H9 (cell line): ENCODE results near the gene VCPKMT. TPM values are rescaled to one million over a fixed set of nuclear protein-coding genes. Genes with fewer than 3 reads are reported as not detected.

Source experiments
- DNase-seq: peaks from one replicate; pipeline ENCODE4 v3.0.0-alpha.2; 2017
- H2AFZ ChIP-seq: one replicate; pipeline ENCODE4 v1.6.1; 2013; ENCODE audit warnings: mild to moderate bottlenecking, low read length, control low read depth, moderate library complexity
- H2AK5ac ChIP-seq: 2 replicates; pipeline ENCODE4 v1.6.1; 2013; ENCODE audit warnings: low read length, control low read depth, mixed read lengths; ENCODE audit not compliant: insufficient read length
- H2BK120ac ChIP-seq: one replicate; pipeline ENCODE4 v1.6.1; 2013; ENCODE audit warnings: low read depth, mild to moderate bottlenecking, low read length, control low read depth, inconsistent platforms; ENCODE audit not compliant: poor library complexity, severe bottlenecking
- H2BK12ac ChIP-seq: 2 replicates; pipeline ENCODE4 v1.6.1; 2013; ENCODE audit warnings: low read length, control low read depth, mixed read lengths, low read depth; ENCODE audit not compliant: insufficient read length
- H2BK15ac ChIP-seq: 2 replicates; pipeline ENCODE4 v1.6.1; 2013; ENCODE audit warnings: low read depth, low read length, control low read depth
- H2BK20ac ChIP-seq: one replicate; pipeline ENCODE4 v1.6.1; 2013; ENCODE audit warnings: low read depth, mild to moderate bottlenecking, low read length, control low read depth, inconsistent platforms; ENCODE audit not compliant: poor library complexity, severe bottlenecking
- H2BK5ac ChIP-seq: 2 replicates; pipeline ENCODE4 v1.6.1; 2013; ENCODE audit warnings: low read length, control low read depth, mixed read lengths; ENCODE audit not compliant: insufficient read length
- H3K14ac ChIP-seq: 2 replicates; pipeline ENCODE4 v1.6.1; 2013; ENCODE audit warnings: low read length, control low read depth; ENCODE audit not compliant: insufficient read depth
- H3K18ac ChIP-seq: 2 replicates; pipeline ENCODE4 v1.6.1; 2013; ENCODE audit warnings: low read depth, mild to moderate bottlenecking, mixed read lengths, low read length, control low read depth; ENCODE audit not compliant: insufficient read length
- H3K23ac ChIP-seq: 2 replicates; pipeline ENCODE4 v1.6.1; 2013; ENCODE audit warnings: low read length, control low read depth, mixed read lengths, low read depth; ENCODE audit not compliant: insufficient read length
- H3K23me2 ChIP-seq: 2 replicates; pipeline ENCODE4 v1.6.1; 2013; ENCODE audit warnings: low read depth, mild to moderate bottlenecking, mixed read lengths, low read length, control low read depth; ENCODE audit not compliant: insufficient read length, poor library complexity, severe bottlenecking
- H3K27ac ChIP-seq: 2 replicates; pipeline ENCODE4 v1.5.1; 2013; ENCODE audit warnings: low read length, control low read depth, mixed read lengths, low read depth; ENCODE audit not compliant: insufficient read length
- H3K27me3 ChIP-seq: 2 replicates; pipeline ENCODE4 v1.6.1; 2013; ENCODE audit warnings: low read length, control low read depth, inconsistent platforms; ENCODE audit not compliant: insufficient read depth
- H3K4ac ChIP-seq: 2 replicates; pipeline ENCODE4 v1.6.1; 2013; ENCODE audit warnings: low read depth, mild to moderate bottlenecking, control low read depth, inconsistent platforms, low read length, moderate library complexity
- H3K4me1 ChIP-seq: 2 replicates; pipeline ENCODE4 v1.6.1; 2013; ENCODE audit warnings: low read length, control low read depth, inconsistent platforms; ENCODE audit not compliant: insufficient read depth
- H3K4me2 ChIP-seq: 2 replicates; pipeline ENCODE4 v1.6.1; 2013; ENCODE audit warnings: low read length, control low read depth, mixed read lengths; ENCODE audit not compliant: insufficient read length, insufficient read depth
- H3K56ac ChIP-seq: 2 replicates; pipeline ENCODE4 v1.6.1; 2013; ENCODE audit warnings: low read depth, mild to moderate bottlenecking, mixed read lengths, low read length, control low read depth; ENCODE audit not compliant: insufficient read length
- H3K79me1 ChIP-seq: 2 replicates; pipeline ENCODE4 v1.6.1; 2013; ENCODE audit warnings: low read depth, mild to moderate bottlenecking, moderate library complexity, low read length, control low read depth, inconsistent platforms; ENCODE audit not compliant: insufficient read depth, poor library complexity, severe bottlenecking
- H3K79me2 ChIP-seq: 2 replicates; pipeline ENCODE4 v1.6.1; 2013; ENCODE audit warnings: low read length, control low read depth, inconsistent platforms; ENCODE audit not compliant: insufficient read depth
- H3K9ac ChIP-seq: 2 replicates; pipeline ENCODE4 v1.6.1; 2013; ENCODE audit warnings: low read length, control low read depth, mixed read lengths; ENCODE audit not compliant: insufficient read length; ENCODE audit errors: extremely low read depth
- H3K9me3 ChIP-seq: one replicate; pipeline ENCODE4 v1.6.1; 2013; ENCODE audit warnings: low read depth, low read length, inconsistent platforms; ENCODE audit not compliant: control insufficient read depth
- H3T11ph ChIP-seq: one replicate; pipeline ENCODE4 v1.6.1; 2013; ENCODE audit warnings: mild to moderate bottlenecking, low read length, control low read depth, inconsistent platforms
- H4K20me1 ChIP-seq: one replicate; pipeline ENCODE4 v1.6.1; 2013; ENCODE audit not compliant: control insufficient read depth, insufficient read length, insufficient read depth
- H4K5ac ChIP-seq: 2 replicates; pipeline ENCODE4 v1.6.1; 2013; ENCODE audit warnings: low read depth, mild to moderate bottlenecking, mixed read lengths, low read length, control low read depth; ENCODE audit not compliant: insufficient read length
- H4K8ac ChIP-seq: replicated peaks from 2 replicates; pipeline ENCODE4 v1.6.1; 2013; ENCODE audit warnings: low read length, control low read depth, mixed read lengths, low read depth; ENCODE audit not compliant: insufficient read length
- H4K91ac ChIP-seq: 2 replicates; pipeline ENCODE4 v1.6.1; 2013; ENCODE audit warnings: low read depth, mild to moderate bottlenecking, moderate library complexity, mixed read lengths, low read length, control low read depth; ENCODE audit not compliant: insufficient read length
- H3K27ac Mint-ChIP-seq, 3 experiments: 2 replicates in 2 of 3; 3 replicates in 1 of 3; pipeline ENCODE4 v1.8.0; 2020 to 2021; ENCODE audit warnings: mixed read lengths in 3 of 3, mild to moderate bottlenecking in 1 of 3, moderate library complexity in 1 of 3
- H3K27me3 Mint-ChIP-seq: 2 replicates; pipeline ENCODE4 v1.8.0; 2021; ENCODE audit warnings: low read depth, mild to moderate bottlenecking, moderate library complexity, mixed read lengths
- H3K36me3 Mint-ChIP-seq, 3 experiments: 2 replicates in 2 of 3; 3 replicates in 1 of 3; pipeline ENCODE4 v1.8.0; 2020 to 2021; ENCODE audit warnings: low read depth in 3 of 3, mixed read lengths in 3 of 3; ENCODE audit not compliant: insufficient read depth in 1 of 3
- H3K4me1 Mint-ChIP-seq, 2 experiments: 2 replicates each; pipeline ENCODE4 v1.8.0; 2020; ENCODE audit warnings: mixed read lengths in 2 of 2
- H3K4me3 Mint-ChIP-seq, 2 experiments: 2 replicates in 1 of 2; 3 replicates in 1 of 2; pipeline ENCODE4 v1.8.0; 2020 to 2021; ENCODE audit warnings: mild to moderate bottlenecking in 2 of 2, mixed read lengths in 2 of 2, moderate library complexity in 1 of 2
- H3K9me3 Mint-ChIP-seq, 2 experiments: 2 replicates in 1 of 2; 3 replicates in 1 of 2; pipeline ENCODE4 v1.8.0; 2020; ENCODE audit warnings: mild to moderate bottlenecking in 2 of 2, mixed read lengths in 2 of 2, moderate library complexity in 1 of 2
- CTCF ChIP-seq: fragments of 200-600 bp; sonication (generic); conservative IDR thresholded peaks from 3 replicates; pipeline ENCODE4 v1.8.0; 2021; ENCODE audit warnings: antibody characterized with exemption, mild to moderate bottlenecking
- WGBS: extraction: QIAGEN DNeasy Blood & Tissue Kit; methylation state at CpG from one replicate; pipeline ENCODE4 v1.1.7; 2013; ENCODE audit warnings: missing lambda C conversion rate, low lambda C conversion rate, mixed read lengths; ENCODE audit not compliant: insufficient read length; ENCODE audit errors: extremely low coverage; 5-methylcytosine and 5-hydroxymethylcytosine counted together
- total RNA-seq: library from RNA; stranded (reverse); gene quantifications from 2 replicates; pipeline ENCODE4 v1.2.1, GENCODE V29; 2021

VCPKMT gene
- total RNA-seq, 1 experiment from 2014 or later = 13.7 TPM

DNA sequence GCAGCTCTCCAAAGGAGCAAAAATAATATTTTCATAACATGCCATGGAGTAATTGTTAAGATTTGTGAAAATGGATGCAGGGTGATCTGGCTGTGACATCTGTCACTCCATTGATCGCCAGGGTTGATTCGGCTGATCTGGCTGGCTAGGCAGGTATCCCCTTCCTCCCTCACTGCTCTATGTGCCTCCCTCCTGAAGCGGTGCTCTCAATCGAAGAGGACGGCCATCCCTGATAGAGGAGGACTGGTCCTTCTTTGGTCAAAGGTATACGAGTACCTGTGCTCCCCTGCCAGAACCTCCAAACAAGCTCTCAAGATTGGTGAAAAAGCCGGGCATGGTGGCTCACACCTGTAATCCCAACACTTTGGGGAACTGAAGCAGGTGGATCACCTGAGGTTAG lies 47.9 kb downstream of the VCPKMT start:
- Histone ChIP-seq H4K8ac (no peak overlapping the region), H3K4ac (no peak overlapping the region), H4K91ac (no peak overlapping the region), H4K20me1 (no peaks in the 10 kb centered on the region), H3K18ac (no peak overlapping the region), H3K4me2 (no peak overlapping the region), H2BK20ac (no peak overlapping the region), H3K4me1 (0 out of 2 replicates have a peak, but pooled peaks cover 2% of the 10 kb centered on the region), H3T11ph (no peak overlapping the region), H3K56ac (no peak overlapping the region), H2BK12ac (no peak overlapping the region), H3K23ac (no peak overlapping the region), H2AFZ (no peak overlapping the region), H2AK5ac (no peak overlapping the region), H3K9me3 (no peaks in the 10 kb centered on the region), H3K27me3 (no peaks in the 10 kb centered on the region), H2BK5ac (no peak overlapping the region), H3K27ac (no peak overlapping the region), H3K23me2 (no peaks in the 10 kb centered on the region), H3K79me2 (no peaks in the 10 kb centered on the region), H3K14ac (no peak overlapping the region), H3K9ac (no peak overlapping the region), H3K79me1 (no peaks in the 10 kb centered on the region), H2BK120ac (no peak overlapping the region), H4K5ac (no peak overlapping the region), H2BK15ac (no peak overlapping the region)
- H3K9me3 Mint-ChIP-seq = peaks cover 6% of the 10 kb centered on the region in 2 experiments
- no CpG with 5 or more reads among the region's 7 CpGs for WGBS
- no peak for TF ChIP-seq CTCF
- H3K4me3 Mint-ChIP-seq = no peak overlapping the region
- H3K4me1 Mint-ChIP-seq = peaks cover 0 to 8% of the 10 kb centered on the region in 2 experiments; a peak in 2 of 4 replicates
- H3K27ac Mint-ChIP-seq = no peak overlapping the region
- DNase-seq = no peak
- peaks cover 3% of the 10 kb centered on the region; the same call in 1 of the 2 replicates for H3K27me3 Mint-ChIP-seq
- peaks cover 0 to 6% (median 4%) of the 10 kb centered on the region in 3 experiments; a peak in 4 of 7 replicates for H3K36me3 Mint-ChIP-seq
